K562 (cell line): ENCODE data around the gene ZNF574. TPM values are rescaled to one million over a fixed set of nuclear protein-coding genes. Genes with fewer than 3 reads are reported as not detected.

ENCODE experiments used
- MGA ChIP-seq: fragments of 450-650 bp; IDR thresholded peaks from 2 replicates; pipeline ENCODE4 v1.6.1; 2016; ENCODE audit warnings: mild to moderate bottlenecking, moderate library complexity
- PYGO2 ChIP-seq: fragments of 450-650 bp; IDR thresholded peaks from 2 replicates; pipeline ENCODE4 v1.6.1; 2016; ENCODE audit warnings: mild to moderate bottlenecking, missing genetic modification characterization, moderate library complexity, missing compliant biosample characterization
- TAF15 ChIP-seq: fragments of 200-400 bp; formaldehyde crosslinking; IDR thresholded peaks from 2 replicates; pipeline ENCODE4 v1.6.1; 2017; ENCODE audit warnings: mild to moderate bottlenecking, low read depth, low read length, moderate library complexity
- ZNF408 ChIP-seq: fragments of 250-450 bp; sonication (Bioruptor Pico); IDR thresholded peaks from 2 replicates; pipeline ENCODE4 v1.4.0; 2020; ENCODE audit warnings: low read depth, mild to moderate bottlenecking, moderate library complexity
- polyA plus RNA-seq, 8 experiments: library from polyadenylated mRNA; depleted of rRNA in 4 of 8; stranded (reverse) in 5 of 8; unstranded in 3 of 8; fragments of >200 nt; fragmentation: Nextera tagmentation in 2 of 8; fragmentation: Illumina TruSeq in 1 of 8; extraction: Ambion mirVana in 2 of 8; extraction: Trizol in 1 of 8; gene quantifications; 2 replicates each; pipeline versions ENCODE4 v1.2.1 to v1.2.3, GENCODE V29; 2011 to 2014; ENCODE audit warnings: inconsistent platforms in 1 of 8, missing spikeins in 1 of 8
- total RNA-seq, 7 experiments: library from RNA; depleted of rRNA in 6 of 7; stranded (reverse); fragments of >200 nt in 6 of 7; fragmentation: Illumina TruSeq in 2 of 7; extraction: Trizol in 2 of 7; gene quantifications; 2 replicates each; pipeline versions ENCODE4 v1.2.1 to v1.2.3, GENCODE V29; 2011 to 2021; ENCODE audit warnings: low replicate concordance in 1 of 7
- TF ChIP-seq, protein P1 (sequence below): sonication (generic); formaldehyde crosslinking; IDR thresholded peaks from 2 replicates; pipeline ENCODE4 v1.8.1; 2023; ENCODE audit warnings: missing genetic modification reagents, mild to moderate bottlenecking, borderline replicate concordance
- TF ChIP-seq, protein P2 (sequence below): fragments of 450-650 bp; formaldehyde crosslinking; IDR thresholded peaks from 2 replicates; pipeline ENCODE4 v1.4.0; 2020; ENCODE audit warnings: mild to moderate bottlenecking, moderate library complexity

The ZNF574 gene
- total and polyA plus RNA-seq, 9 of the 15 experiments (the other 6 are each of a cell fraction or from before 2014, with no cell fraction given): 0.24 to 20.7 (median 8.4) TPM

DNA sequence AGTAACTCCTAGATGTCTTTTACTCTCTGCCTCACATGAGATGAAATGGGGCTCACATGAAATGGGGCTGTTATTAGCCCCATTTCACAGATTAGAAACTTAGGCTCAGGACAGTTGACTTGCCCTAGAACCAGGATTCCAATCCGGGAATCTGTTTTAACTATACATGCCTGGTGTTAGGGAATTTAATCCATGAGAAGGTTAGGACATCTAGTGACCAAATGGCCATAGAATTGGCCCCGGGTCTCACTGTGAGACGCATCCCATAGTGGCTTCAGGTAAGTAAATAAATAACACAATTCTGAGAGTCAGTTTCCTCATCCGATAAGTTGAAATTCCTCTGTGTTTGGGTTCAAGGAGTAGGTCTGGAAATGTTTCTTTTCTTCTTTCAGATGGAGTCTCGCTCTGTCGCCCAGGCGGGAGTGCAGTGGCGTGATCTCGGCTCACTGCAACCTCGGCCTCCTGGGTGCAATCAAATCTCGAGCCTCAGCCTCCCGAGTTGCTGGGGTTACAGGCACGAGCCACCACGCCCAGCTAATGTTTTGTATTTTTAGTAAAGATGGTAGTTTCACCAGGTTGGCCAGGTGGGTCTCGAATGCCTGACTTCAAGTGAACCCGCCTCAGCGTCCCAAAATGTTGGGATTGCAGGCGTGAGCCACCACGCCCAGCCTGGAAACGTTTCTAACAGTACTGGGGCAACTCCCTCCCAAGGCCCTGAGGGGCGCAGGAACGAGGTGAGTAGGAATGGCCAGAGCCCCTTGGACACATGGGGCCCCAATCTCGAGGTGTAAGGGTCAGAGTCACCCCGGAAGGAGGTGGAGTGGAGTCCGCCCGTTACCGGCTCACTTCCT is 1.2 kb upstream of the ZNF574 start (continued):
- TF ChIP-seq MGA (peak; percentile 91), ZNF408 (CRISPR knock-in tag) (no peak), TAF15 (no peak), PYGO2 (no peak)
- TF ChIP-seq, protein P1, sequence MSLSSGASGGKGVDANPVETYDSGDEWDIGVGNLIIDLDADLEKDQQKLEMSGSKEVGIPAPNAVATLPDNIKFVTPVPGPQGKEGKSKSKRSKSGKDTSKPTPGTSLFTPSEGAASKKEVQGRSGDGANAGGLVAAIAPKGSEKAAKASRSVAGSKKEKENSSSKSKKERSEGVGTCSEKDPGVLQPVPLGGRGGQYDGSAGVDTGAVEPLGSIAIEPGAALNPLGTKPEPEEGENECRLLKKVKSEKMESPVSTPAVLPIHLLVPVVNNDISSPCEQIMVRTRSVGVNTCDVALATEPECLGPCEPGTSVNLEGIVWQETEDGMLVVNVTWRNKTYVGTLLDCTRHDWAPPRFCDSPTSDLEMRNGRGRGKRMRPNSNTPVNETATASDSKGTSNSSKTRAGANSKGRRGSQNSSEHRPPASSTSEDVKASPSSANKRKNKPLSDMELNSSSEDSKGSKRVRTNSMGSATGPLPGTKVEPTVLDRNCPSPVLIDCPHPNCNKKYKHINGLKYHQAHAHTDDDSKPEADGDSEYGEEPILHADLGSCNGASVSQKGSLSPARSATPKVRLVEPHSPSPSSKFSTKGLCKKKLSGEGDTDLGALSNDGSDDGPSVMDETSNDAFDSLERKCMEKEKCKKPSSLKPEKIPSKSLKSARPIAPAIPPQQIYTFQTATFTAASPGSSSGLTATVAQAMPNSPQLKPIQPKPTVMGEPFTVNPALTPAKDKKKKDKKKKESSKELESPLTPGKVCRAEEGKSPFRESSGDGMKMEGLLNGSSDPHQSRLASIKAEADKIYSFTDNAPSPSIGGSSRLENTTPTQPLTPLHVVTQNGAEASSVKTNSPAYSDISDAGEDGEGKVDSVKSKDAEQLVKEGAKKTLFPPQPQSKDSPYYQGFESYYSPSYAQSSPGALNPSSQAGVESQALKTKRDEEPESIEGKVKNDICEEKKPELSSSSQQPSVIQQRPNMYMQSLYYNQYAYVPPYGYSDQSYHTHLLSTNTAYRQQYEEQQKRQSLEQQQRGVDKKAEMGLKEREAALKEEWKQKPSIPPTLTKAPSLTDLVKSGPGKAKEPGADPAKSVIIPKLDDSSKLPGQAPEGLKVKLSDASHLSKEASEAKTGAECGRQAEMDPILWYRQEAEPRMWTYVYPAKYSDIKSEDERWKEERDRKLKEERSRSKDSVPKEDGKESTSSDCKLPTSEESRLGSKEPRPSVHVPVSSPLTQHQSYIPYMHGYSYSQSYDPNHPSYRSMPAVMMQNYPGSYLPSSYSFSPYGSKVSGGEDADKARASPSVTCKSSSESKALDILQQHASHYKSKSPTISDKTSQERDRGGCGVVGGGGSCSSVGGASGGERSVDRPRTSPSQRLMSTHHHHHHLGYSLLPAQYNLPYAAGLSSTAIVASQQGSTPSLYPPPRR: 0 out of 2 replicates have a peak, but pooled peaks have one; percentile 78
- TF ChIP-seq, protein P2, sequence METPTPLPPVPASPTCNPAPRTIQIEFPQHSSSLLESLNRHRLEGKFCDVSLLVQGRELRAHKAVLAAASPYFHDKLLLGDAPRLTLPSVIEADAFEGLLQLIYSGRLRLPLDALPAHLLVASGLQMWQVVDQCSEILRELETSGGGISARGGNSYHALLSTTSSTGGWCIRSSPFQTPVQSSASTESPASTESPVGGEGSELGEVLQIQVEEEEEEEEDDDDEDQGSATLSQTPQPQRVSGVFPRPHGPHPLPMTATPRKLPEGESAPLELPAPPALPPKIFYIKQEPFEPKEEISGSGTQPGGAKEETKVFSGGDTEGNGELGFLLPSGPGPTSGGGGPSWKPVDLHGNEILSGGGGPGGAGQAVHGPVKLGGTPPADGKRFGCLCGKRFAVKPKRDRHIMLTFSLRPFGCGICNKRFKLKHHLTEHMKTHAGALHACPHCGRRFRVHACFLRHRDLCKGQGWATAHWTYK (CRISPR knock-in tag): peak; percentile 61
